Measurements from ENCODE around the gene GMDS. TPM values are rescaled to one million over a fixed set of nuclear protein-coding genes. Genes with fewer than 3 reads are reported as not detected.

Gene GMDS
- total RNA-seq, 4 donors from 2014 or later, result 9.5 to 32.8 (median 22.4) TPM

DNA sequence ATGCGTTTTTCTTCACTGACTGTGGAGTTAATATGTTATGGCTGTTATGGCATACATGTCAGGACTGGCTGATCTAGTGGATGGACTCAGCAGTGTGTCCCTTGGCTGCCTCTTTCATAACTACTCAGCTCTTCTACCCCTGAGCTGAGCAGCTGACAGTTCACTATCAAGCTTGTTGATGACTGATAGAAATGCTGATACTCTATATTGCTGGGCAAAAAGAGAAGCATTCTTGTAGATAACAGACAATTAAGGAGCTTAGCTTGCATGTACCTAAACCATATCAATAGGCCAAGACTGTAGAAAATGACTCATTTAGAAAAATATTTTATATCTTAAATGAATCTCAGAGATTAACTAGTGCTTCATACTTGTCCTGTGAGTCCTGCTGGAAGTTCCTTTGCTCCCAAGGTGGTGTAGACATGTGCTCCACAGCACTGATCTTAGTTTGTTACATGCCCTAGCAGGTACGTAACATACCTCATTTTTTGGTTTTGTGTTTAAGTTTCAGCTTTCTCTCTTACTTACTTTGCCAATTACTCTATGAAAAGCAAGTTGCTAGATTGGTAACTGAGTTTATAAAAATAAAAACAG lies 236.9 kb downstream of the GMDS start:
- H3K36me3 ChIP-seq, result no peaks in the 10 kb centered on the region
- 96 to 98% methylated on average over 2 of the region's 2 CpGs for WGBS, 2 donors
- intact Hi-C loops (cut with DNase I), result no loop called here
- no peaks in the 10 kb centered on the region for H3K4me1 ChIP-seq
- H3K27me3 ChIP-seq, result no peaks in the 10 kb centered on the region
- no peaks in the 10 kb centered on the region for H3K9me3 ChIP-seq
- TF ChIP-seq POLR2A (IDR thresholded peaks at IDR 0.05), result no peak
- TF ChIP-seq, protein P1, sequence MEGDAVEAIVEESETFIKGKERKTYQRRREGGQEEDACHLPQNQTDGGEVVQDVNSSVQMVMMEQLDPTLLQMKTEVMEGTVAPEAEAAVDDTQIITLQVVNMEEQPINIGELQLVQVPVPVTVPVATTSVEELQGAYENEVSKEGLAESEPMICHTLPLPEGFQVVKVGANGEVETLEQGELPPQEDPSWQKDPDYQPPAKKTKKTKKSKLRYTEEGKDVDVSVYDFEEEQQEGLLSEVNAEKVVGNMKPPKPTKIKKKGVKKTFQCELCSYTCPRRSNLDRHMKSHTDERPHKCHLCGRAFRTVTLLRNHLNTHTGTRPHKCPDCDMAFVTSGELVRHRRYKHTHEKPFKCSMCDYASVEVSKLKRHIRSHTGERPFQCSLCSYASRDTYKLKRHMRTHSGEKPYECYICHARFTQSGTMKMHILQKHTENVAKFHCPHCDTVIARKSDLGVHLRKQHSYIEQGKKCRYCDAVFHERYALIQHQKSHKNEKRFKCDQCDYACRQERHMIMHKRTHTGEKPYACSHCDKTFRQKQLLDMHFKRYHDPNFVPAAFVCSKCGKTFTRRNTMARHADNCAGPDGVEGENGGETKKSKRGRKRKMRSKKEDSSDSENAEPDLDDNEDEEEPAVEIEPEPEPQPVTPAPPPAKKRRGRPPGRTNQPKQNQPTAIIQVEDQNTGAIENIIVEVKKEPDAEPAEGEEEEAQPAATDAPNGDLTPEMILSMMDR (IDR thresholded peaks at IDR 0.05), result no peak
- no peak for DNase-seq
- no peak overlapping the region for H3K27ac ChIP-seq
- H3K4me3 ChIP-seq (replicated peaks in 1 of 3), result no peak overlapping the region

DNA sequence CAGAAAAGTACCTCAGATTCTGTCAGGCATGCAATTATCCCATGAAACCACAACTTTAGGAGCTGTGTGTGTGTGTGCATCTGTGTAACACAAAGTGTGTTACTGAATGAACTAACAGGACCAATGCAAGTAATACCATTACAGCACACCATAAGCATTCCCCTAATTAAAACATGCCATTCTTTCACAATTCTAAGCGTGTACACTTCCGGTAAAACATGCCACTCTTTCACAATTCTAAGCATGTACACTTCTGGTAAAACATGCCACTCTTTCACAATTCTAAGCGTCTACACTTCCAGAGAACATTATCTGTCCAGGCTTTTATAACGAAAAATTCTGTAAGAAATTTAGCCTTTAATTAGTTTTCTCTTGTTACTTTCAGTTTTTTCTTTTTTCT lies 238.2 kb downstream of the GMDS start:
- no peaks in the 10 kb centered on the region for H3K36me3 ChIP-seq
- intact Hi-C loops (cut with DNase I), result no loop called here
- WGBS, 2 donors, result 85 to 98% methylated on average over 4 of the region's 4 CpGs
- TF ChIP-seq, protein P1 (IDR thresholded peaks at IDR 0.05), result no peak
- TF ChIP-seq POLR2A (IDR thresholded peaks at IDR 0.05), result no peak
- no peaks in the 10 kb centered on the region for H3K9me3 ChIP-seq
- no peak for DNase-seq
- no peak overlapping the region for H3K27ac ChIP-seq
- H3K4me3 ChIP-seq (replicated peaks in 1 of 3), result no peak overlapping the region
- no peaks in the 10 kb centered on the region for H3K27me3 ChIP-seq
- no peaks in the 10 kb centered on the region for H3K4me1 ChIP-seq

DNA sequence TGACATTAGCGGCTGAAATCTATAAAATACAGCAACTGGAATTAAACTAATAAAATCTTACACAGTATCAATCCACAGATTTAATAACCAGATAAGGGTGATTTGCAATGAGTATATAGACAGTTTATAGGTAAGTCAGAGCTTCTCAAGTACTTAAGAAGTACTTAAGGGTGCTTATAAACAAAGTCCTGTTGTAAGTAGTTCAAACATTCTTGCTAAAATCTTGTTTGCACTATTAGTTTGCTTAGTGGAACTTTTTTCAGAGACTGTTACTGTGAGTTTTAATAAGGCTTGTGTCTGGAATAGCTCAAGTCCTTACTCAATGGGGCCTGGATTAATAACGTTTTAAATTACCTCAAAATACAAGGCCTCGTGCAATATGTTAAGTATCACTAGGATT lies 240.5 kb downstream of the GMDS start:
- H3K27me3 ChIP-seq, result no peaks in the 10 kb centered on the region

GRCh38 chr6:2000962-2001361 lies 244.4 kb downstream of the GMDS start:
- WGBS, 2 donors, result 95 to 98% methylated on average over 2 of the region's 2 CpGs
- Histone ChIP-seq H3K27ac (no peak overlapping the region), H3K4me1 (no peaks in the 10 kb centered on the region), H3K27me3 (no peaks in the 10 kb centered on the region), H3K9me3 (peaks cover 4% of the 10 kb centered on the region), H3K4me3 (replicated peaks in 1 of 3) (no peak overlapping the region), H3K36me3 (no peaks in the 10 kb centered on the region)
- intact Hi-C loops (cut with DNase I), result no loop called here
- TF ChIP-seq, protein P1 (IDR thresholded peaks at IDR 0.05), result no peak
- TF ChIP-seq POLR2A (IDR thresholded peaks at IDR 0.05), result no peak
- DNase-seq, result no peak

More for the DNA sequence above, 240.5 kb downstream of the GMDS start:
- intact Hi-C loops (cut with DNase I), result no loop called here
- DNase-seq, result no peak
- no peak for TF ChIP-seq POLR2A (IDR thresholded peaks at IDR 0.05)
- TF ChIP-seq, protein P1 (IDR thresholded peaks at IDR 0.05), result no peak
- 53% methylated on average over 3 of the region's 3 CpGs for WGBS, 2 donors
- no peak overlapping the region for H3K4me3 ChIP-seq (replicated peaks in 1 of 3)
- no peaks in the 10 kb centered on the region for H3K4me1 ChIP-seq
- no peaks in the 10 kb centered on the region for H3K36me3 ChIP-seq
- peaks cover 4% of the 10 kb centered on the region for H3K9me3 ChIP-seq
- H3K27ac ChIP-seq, result no peak overlapping the region

DNA sequence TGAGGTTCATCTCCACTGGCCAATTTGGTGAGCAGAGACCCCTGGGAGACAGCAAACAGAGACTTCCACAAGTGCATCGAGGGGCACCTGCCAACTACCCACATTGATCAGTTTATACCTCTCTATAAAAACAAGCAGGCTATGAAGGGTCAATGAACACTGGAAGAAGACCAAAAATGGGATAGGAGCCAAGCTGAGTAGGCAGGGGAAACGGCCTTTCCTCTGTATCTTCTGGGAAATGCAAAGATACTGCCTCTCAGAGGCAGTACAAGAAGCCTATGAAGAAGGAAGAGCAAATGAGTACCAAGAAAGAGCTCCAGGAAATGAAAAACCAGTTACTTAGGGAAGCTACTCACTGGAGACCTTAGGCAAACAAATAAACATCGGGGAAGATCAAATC lies 247.7 kb downstream of the GMDS start:
- Histone ChIP-seq H3K4me1 (no peaks in the 10 kb centered on the region), H3K9me3 (peaks cover 4% of the 10 kb centered on the region), H3K36me3 (no peaks in the 10 kb centered on the region), H3K4me3 (replicated peaks in 1 of 3) (no peak overlapping the region), H3K27ac (no peak overlapping the region), H3K27me3 (no peaks in the 10 kb centered on the region)
- WGBS, 2 donors, result 54 to 57% methylated on average over 3 of the region's 3 CpGs
- intact Hi-C loops (cut with DNase I), result no loop called here
- DNase-seq, result no peak
- TF ChIP-seq POLR2A (IDR thresholded peaks at IDR 0.05), result no peak
- TF ChIP-seq, protein P1 (IDR thresholded peaks at IDR 0.05), result no peak
